LNCAP (cell line): ENCODE results near the gene ZNF648.

Experiments
- TF ChIP-seq, protein P1 (sequence below): fragments of 450-650 bp; IDR thresholded peaks from 2 replicates; pipeline ENCODE4 v1.5.1; 2017; ENCODE audit warnings: mild to moderate bottlenecking

The ZNF648 gene

DNA sequence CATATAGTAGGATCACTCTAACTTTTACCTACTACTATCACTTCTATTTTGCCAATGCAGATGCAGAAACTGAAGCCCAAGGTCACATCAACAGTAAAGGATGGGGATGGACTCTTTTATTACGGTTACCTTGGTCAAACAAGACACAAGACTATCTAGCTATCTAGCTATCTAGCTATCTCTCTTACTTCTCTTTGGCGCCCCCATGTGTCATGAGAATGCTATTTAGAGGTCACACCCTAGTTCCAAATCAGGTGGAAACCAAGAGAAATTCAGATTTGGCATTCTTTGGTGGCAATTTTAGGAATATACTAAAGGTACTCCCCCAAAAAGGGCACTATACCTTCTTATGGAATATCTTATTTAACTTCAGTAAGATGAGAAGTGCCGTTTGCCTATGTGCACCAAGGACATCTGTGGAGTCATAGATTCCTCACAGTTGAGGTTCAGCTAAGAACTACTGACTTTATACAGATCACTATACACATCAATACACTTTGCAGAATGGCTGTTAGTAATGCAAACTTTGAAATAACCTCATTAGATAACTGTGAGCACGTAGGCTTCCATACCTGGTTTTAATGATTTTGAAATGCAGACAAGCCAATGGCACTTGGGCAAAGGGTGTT is 6.7 kb downstream of the ZNF648 start:
- TF ChIP-seq, protein P1, sequence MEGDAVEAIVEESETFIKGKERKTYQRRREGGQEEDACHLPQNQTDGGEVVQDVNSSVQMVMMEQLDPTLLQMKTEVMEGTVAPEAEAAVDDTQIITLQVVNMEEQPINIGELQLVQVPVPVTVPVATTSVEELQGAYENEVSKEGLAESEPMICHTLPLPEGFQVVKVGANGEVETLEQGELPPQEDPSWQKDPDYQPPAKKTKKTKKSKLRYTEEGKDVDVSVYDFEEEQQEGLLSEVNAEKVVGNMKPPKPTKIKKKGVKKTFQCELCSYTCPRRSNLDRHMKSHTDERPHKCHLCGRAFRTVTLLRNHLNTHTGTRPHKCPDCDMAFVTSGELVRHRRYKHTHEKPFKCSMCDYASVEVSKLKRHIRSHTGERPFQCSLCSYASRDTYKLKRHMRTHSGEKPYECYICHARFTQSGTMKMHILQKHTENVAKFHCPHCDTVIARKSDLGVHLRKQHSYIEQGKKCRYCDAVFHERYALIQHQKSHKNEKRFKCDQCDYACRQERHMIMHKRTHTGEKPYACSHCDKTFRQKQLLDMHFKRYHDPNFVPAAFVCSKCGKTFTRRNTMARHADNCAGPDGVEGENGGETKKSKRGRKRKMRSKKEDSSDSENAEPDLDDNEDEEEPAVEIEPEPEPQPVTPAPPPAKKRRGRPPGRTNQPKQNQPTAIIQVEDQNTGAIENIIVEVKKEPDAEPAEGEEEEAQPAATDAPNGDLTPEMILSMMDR: peak; percentile 84

DNA sequence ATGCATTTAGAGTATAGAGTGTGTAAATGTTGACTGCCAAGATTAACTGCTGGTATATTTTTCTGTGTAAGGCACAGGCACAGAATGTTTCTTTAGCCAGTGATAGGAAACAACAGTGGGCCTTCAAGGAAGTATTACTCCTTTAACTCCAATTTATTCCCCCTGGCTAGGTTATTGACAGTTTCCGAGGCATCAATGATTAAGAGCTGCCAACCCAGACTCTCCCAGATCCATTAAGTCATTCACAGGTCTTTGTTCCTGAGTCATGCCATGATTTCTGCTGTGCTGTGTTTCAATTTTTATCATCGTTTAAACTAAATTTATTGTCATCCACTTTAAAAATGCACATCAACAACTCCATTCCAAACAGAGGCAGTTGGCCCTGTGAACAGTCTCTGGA is 9.2 kb downstream of the ZNF648 start:
- TF ChIP-seq, protein P1: no peak

DNA sequence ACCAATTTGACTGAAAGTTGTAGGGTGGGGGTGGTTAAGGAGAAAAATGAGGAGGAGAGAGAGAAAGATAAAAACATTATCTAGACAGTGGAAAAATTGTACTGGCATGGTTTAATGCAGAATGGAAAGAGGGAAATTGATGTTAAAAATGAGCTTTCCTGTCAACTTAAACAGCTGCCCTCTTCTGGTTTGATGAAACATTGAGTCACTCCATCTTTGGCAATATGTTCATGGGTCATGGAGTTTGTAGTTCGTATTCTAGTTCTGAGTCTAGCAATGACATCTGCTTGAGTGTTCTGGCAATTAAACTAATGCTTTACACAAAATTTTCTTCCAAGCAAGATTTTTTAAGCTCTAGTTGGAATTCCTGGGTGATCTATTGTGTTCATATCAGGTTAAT is 9.6 kb downstream of the ZNF648 start:
- TF ChIP-seq, protein P1: no peak

DNA sequence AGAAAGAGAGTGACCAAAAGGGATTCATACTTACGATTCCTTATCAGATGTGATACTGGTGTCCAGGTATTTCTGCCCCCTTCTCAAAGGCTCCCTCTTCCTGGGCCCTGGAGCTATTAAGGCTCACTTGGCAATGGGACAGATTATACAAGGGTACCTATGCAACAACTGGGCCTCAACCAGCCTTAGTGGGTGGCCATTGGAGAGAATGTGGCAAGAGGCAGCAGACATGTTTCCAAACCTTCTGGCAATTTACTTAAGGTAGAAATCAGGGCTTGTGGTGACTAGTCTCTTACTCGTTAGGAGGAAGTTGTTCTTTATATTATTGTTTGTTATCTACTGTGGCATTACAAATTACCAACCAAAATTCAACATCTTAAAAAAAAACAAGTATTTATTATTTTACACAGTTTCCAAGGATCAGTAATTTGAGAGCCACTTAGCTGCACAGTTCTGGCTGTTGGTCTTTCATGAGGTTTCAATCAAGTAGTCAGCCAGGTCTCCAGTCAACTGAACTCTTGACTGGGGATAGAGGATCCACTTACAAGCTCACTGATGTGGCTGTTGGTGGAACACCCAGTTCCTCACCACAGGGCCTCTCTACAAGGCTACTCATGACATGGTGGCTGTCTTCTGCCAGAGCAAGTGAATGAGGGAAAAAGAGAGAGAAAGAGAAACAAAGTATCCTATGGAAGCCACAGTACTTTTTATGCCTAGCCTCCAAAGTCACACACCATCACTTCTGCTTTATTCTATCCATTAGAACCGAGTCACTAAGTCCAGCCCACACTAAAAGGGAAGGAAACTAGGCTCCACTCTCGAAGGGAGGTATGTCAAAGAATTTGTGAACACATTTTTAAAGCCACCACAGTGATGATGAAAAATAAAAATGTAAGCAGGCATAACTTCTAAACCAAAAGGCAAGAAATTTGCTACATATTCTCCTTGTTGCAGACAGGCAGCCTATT is 10.7 kb downstream of the ZNF648 start:
- TF ChIP-seq, protein P1: no peak

DNA sequence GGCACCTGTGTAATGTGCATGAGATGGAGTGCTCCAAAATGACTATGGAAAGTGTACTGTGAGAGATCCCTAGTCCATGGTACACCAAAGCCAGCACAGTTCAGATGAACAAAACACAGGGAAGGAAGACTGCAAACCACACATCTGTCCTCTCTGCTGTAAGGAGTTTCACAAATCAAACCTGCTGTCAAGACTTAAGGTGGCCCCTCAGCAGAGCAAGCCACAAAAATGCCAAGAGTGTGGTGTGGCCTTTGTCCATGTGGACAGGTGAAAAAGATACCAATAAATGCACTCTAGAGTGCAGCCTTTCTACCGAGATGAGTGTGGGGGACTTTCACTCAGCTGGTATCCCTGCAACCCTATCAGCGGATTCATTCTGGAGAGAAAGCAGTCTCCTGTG is 12.9 kb downstream of the ZNF648 start:
- TF ChIP-seq, protein P1: no peak

DNA sequence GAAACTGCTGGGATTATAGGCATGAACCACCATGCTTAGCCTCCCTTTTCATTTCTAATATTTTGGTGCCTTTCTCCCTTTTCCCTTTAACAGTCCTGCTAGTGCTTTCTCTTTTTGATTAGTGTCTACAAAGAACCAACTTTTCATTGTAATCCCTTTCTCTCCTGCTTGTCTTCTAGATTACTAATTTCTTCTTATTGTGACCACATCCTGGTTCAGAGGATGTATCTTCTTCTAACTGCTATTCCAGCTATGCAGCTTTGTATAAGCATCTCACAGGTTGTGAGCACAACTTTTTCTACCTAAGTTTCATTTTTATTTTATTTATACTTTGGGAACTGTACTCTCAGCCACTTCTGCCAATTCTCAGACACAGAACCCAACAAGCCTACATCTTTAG is 14.7 kb downstream of the ZNF648 start:
- TF ChIP-seq, protein P1: no peak

DNA sequence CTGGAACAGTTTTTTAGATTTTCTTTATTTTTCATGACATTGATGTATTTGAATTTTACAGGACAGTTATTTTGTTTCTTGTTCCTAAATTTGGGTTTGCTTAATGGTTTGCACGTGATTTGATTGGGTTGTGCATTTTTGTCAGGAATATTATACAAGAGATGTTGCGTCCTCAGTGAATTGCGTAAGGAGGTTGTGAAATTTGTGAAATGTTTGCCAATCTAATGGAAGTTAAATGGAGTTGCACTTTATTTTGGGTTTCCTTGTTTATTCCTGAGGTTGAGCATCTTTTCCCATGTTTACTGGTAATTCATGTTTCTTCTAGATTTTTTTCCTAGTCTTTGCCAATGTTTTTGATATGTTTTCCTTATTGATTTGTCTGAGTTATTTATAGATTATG is 19.9 kb downstream of the ZNF648 start:
- TF ChIP-seq, protein P1: no peak
